Femur (tissue), 1 donor: ENCODE data around the gene ATG16L2.
A peak's percentile ranks its signal among the peaks of the same experiment; 100 is the strongest.

ENCODE experiments used
- DNase-seq: peaks from one replicate; pipeline ENCODE4 v3.0.0-alpha.2; 2017

The ATG16L2 gene

GRCh38 chr11:72814286-72815109 lies at the start of gene ATG16L2:
Gene ATG16L2, plus strand, starts transcription at chr11:72814411. Its CDS starts 35 bp downstream, at chr11:72814446.
- DNase-seq: peak; percentile 92

DNA sequence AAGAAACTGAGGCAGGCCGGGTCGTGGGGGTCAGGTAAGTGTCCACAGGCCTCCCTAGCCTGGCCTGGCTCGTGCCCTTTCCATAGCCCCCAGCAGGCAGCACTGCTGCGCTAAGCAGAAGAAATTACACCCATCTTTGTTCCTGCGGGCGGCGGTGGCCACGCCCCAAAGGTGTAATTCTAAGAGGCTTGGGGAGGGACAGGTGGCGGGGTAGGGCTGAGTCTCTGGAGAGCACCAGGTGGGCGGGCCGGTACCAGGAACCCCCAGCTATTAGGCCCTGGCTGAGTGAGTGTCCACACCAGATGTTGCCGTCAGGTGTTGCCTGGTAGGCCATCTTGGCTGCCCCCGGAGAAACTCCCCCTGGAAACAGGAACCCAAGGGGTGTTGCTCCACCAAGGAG lies 49.7 kb upstream of the ATG16L2 start:
- no peak for DNase-seq

DNA sequence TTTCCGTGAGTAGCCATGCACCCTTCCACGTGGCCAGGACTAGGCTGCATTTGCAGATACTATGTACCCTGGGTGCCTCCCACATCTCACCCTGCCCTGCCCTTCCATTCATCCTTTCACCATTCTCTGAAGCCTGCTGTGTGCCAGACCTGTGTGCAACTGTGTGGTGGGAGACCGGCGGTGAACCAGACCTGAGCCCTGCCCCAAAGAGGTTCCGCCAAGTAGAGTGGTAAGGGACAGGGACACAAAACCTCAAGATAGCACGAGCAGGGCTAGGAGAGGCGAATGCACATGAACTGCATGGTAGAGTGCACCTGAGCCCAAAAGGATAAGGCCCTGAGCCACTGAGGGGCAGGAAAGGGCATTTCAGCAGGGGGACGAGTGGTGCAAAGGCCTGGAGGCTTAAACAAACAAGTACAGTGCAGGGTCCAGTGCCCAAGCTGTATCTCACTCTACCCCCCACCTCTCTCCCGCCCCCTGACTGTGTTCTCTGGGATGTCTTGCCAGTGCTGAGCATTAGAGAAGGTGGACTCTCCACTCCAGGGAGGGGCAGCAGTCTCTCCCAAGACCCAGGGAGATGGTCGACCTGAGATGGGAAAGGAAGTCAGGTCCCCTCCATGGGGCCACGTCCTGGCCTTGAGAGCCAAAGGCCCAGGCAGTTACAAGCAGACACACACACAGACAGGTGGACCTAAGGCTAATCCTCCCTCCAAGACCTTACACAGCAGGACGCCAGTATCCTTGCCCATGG lies 47.9 kb upstream of the ATG16L2 start:
- no peak for DNase-seq

- DNase-seq: no peak
Measured at GRCh38 chr11:72767203-72768062, 46.8 kb upstream of the ATG16L2 start.

GRCh38 chr11:72768581-72768980 lies 45.6 kb upstream of the ATG16L2 start:
- DNase-seq: no peak

GRCh38 chr11:72769680-72770079 lies 44.5 kb upstream of the ATG16L2 start:
- no peak for DNase-seq

GRCh38 chr11:72770799-72771198 lies 43.4 kb upstream of the ATG16L2 start:
- DNase-seq: no peak

DNA sequence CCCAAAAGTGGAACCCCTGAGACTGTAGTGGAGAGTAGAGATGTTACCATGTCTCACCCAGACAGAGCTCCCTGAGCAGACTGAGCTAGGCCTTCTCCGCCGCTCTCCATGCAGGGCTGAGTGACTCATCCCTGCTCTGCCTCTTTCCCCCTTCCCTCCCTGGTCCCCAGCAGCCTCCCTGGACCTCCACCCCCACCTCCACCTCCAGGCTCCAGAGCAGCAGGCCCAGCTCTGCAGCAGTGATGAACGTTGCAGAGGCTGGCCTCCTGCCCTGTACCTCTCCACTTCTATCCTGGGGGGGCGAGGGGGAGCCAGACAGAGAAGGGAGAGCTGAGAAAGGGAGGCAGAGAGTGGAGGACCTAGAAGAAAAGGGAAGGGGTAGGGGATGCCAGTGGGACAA lies 42.7 kb upstream of the ATG16L2 start:
- no peak for DNase-seq

DNA sequence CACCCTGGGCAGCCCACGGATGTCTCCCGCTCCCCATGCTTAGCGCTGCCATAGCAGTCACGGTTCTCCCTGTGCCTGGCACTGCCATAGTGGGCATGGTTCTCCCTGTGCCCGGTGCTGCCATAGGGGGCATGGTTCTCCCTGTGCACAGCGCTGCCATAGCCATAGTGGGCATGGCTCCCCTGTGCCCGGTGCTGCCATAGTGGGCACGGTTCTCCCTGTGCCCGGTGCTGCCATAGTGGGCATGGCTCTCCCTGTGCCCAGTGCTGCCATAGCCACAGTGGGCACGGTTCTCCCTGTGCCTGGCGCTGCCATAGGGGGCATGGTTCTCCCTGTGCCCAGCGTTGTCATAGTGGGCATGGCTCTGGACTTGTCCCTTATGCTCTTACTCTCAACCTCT lies 42.2 kb upstream of the ATG16L2 start:
- DNase-seq: no peak

DNA sequence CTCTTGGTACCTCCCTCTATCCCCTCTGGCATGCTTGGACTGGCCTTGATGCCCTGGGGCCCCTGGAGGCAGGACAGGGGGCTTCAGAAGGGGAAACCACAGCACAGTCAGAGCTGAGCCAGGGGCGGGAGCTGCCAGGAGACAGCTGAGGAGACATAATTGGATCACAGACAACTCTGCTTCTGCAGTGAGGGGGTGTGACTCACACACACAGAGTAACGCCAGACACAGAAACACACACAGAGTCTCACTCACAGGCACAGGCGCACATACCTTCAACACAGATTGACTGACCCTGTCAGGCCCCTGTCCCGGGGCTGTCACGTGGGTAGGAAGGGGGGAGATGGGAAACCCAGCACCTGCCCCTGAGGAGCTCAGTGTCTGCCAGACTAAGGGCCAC lies 40.9 kb upstream of the ATG16L2 start:
- DNase-seq: peak; percentile 89

DNA sequence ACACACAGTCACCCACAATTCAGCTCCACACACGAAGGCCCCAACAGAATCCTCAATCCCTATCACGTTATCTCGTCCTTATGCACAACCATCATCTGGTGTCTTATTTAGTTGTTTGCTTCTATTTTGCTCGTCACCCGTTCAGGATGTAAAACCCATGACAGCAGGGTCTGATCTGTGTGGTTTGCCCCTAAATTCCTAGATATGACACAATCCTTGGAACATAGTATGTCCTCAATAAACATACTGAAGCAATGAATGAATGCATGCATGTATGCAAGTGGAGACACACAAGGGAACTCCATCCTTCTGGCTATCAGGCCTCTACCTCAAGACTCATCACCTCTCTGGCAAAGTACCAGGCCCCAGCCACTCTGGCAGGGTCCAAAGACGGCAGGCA lies 40.5 kb upstream of the ATG16L2 start:
- DNase-seq: no peak

- DNase-seq: no peak
Measured at GRCh38 chr11:72774499-72774898, 39.7 kb upstream of the ATG16L2 start.

GRCh38 chr11:72775288-72776110 lies 38.7 kb upstream of the ATG16L2 start:
- DNase-seq: no peak

DNA sequence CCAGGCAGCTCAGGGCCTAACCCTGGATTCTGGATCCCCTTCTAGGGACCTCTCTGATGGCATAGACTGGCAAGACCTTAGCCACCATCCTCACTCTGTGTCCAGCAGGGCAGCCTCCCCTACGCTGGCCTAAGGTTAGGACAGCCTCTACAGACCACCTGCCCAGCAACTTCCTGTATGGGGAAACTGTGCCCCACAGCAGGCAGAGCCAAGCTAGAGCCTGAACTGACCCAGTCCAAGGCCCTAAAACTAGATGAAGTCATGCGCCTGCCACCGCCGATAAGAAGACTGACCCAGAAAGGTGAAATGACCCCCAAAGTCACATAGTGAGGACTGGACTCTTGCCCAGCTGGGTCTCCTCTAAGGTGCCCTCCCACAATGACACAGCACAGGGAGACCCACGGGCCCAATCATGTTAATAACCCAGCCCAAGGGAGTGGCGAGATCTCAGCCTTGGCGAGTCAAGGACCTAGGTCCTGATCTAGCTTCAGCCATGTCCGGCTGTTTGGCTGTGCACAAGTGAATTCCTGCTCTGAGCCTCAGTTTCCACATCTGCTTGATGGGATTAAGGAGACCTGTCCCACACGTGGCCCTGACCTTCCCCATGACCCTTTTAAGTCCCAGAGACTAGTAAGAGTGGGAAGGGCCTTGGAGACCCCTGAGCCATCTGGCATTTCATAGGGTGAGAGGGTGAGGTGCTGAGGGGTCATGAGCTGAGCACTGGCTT lies 37.9 kb upstream of the ATG16L2 start:
- no peak for DNase-seq

DNA sequence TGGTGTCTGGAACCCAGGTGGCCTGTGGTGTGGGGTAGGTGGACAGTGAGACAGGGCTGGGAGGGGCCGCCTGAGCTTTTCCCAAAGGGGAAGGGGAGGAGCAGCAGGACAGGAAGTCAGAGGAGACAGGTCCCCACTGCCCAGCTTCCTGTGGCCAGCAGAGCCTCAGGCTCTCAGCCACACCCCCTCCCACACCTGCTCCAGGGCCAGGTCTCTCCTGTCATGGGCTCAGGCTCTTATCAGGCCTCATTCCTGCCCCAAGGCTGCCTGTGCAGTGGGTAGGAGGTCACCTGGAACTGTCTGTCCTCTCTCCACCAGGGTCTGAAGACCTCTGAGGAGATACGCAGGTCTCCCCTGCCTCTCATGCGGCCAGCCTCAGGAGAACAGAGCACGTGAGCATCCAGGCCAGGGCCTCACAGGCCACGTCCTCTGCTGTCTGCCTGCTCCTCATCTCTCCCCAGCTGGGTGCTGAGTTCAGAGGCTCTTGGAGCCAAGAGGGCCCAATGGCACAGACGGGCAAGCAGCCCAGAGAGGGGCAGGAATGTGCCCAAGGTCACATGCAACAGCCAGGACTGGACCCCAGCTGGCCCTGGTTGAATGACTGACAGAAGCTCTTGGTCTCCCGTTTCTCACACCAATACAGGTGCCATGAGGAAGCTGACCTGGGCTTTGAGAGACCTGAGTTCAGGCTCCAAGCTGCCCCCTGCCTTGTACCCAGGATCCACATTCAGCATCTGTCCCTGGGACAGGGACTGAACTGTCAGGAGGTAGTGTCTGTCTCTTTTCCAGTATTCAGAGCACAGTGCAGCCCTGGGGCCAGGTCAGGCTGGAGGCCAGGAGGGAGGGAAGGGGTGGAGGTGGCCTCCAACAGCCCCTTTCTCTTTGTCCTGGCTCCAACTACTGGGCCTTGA lies 37.1 kb upstream of the ATG16L2 start:
- DNase-seq: no peak

GRCh38 chr11:72777755-72778278 lies 36.4 kb upstream of the ATG16L2 start:
- DNase-seq: no peak

DNA sequence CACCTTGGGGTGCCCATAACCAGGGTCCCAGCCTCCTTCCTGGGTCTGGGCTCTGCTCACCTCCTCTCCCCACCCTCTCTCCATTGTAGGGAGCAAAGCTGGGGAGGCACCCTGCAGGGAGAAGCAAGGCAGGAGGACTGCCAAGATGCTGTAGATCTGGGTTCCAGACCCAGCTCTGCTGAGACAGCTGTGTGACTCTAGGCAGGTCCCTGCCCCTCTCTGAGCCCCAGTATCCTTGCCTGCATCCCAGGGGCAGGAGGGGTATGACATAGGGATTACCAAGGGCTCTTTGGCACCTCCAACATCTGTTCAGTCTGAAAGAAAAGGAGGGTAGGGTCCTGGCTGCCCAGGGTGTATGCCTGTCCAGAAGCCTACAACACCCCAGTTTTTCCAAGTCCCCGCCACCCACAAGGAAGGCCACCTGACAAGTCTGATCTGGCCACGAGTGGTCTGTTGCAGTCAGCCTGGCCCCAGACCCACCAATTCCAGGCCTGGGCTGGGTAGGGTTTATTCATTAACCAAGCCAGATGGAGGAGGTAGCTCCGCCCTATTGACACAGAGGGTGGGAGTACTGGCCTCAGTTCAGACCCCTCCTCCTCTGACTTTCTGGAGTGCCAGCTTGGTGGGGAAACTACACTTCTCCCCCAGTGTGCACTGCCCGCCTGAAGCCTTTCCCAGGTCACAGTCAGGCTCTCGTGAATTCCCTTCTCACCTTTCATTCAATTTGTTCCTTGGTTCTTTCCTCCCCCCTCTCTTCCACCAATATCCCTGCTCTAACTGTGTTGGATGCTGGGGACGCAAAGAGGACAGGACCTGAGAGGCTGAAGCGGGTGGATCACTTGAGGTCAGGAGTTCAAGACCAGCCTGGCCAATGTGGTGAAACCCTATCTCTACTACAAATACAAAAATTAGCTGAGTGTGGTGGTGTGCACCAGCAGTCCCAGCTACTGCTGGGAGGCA lies 35.4 kb upstream of the ATG16L2 start:
- no peak for DNase-seq

GRCh38 chr11:72779495-72780128 lies 34.6 kb upstream of the ATG16L2 start:
- DNase-seq: no peak
